DOHH2 (cell line): ENCODE results near the gene RABGAP1.

Source experiments
- H3F3A ChIP-seq: fragments of 200-600 bp; sonication (generic), shearing (Covaris generic); 2 replicates; pipeline ENCODE4 v1.6.0; 2016; ENCODE audit warnings: antibody characterized with exemption, mild to moderate bottlenecking; ENCODE audit not compliant: control insufficient read depth, insufficient read depth
- H3K27ac ChIP-seq: fragments of 200-600 bp; sonication (generic); 2 replicates; pipeline ENCODE4 v1.5.1; 2014; ENCODE audit warnings: low read depth, mild to moderate bottlenecking, low read length, moderate library complexity
- H3K27me3 ChIP-seq: fragments of 200-600 bp; sonication (generic); 2 replicates; pipeline ENCODE4 v1.6.1; 2014; ENCODE audit warnings: mild to moderate bottlenecking, low read length, mixed read lengths; ENCODE audit not compliant: control insufficient read depth
- H3K36me3 ChIP-seq: fragments of 200-600 bp; sonication (generic); 2 replicates; pipeline ENCODE4 v1.6.1; 2014; ENCODE audit warnings: mild to moderate bottlenecking, low read length, moderate library complexity, mixed read lengths; ENCODE audit not compliant: control insufficient read depth
- H3K4me1 ChIP-seq: fragments of 200-600 bp; sonication (generic); 2 replicates; pipeline ENCODE4 v1.6.1; 2014; ENCODE audit warnings: mild to moderate bottlenecking, low read length, mixed read lengths; ENCODE audit not compliant: control insufficient read depth
- H3K4me2 ChIP-seq: fragments of 200-600 bp; sonication (generic); 2 replicates; pipeline ENCODE4 v1.6.0; 2014; ENCODE audit warnings: mild to moderate bottlenecking, low read length, moderate library complexity
- H3K4me3 ChIP-seq: fragments of 200-600 bp; sonication (generic); 2 replicates; pipeline ENCODE4 v1.5.1; 2014; ENCODE audit warnings: mild to moderate bottlenecking, low read length, mixed read lengths
- H3K79me2 ChIP-seq: fragments of 200-600 bp; sonication (generic); 2 replicates; pipeline ENCODE4 v1.6.1; 2014; ENCODE audit warnings: mild to moderate bottlenecking, low read length, mixed read lengths; ENCODE audit not compliant: control insufficient read depth
- H3K9me2 ChIP-seq: fragments of 200-600 bp; sonication (generic); replicated peaks from 2 replicates; pipeline ENCODE4 v1.6.1; 2014; ENCODE audit warnings: mild to moderate bottlenecking, low read length, mixed read lengths; ENCODE audit not compliant: control insufficient read depth
- H3K9me3 ChIP-seq: fragments of 200-600 bp; sonication (generic); 2 replicates; pipeline ENCODE4 v1.6.1; 2014; ENCODE audit warnings: antibody characterized with exemption, low read length, mixed read lengths; ENCODE audit not compliant: control insufficient read depth, insufficient read depth
- H4K20me1 ChIP-seq: fragments of 200-600 bp; sonication (generic); 2 replicates; pipeline ENCODE4 v1.6.0; 2014; ENCODE audit warnings: low read depth, mild to moderate bottlenecking, antibody characterized with exemption, low read length, moderate library complexity; ENCODE audit not compliant: control insufficient read depth, insufficient read depth
- EZH2phosphoT487 ChIP-seq: fragments of 200-600 bp; sonication (generic); IDR thresholded peaks from 2 replicates; pipeline ENCODE4 v1.6.1; 2017; ENCODE audit warnings: borderline replicate concordance, mild to moderate bottlenecking, antibody characterized with exemption, low read length, moderate library complexity, mixed read lengths
- TF ChIP-seq, protein P1 (sequence below): fragments of 200-600 bp; sonication (generic); IDR thresholded peaks from one replicate; pipeline ENCODE4 v1.5.1; 2014; ENCODE audit warnings: antibody characterized with exemption, mild to moderate bottlenecking, low read depth, low read length; ENCODE audit not compliant: poor library complexity, severe bottlenecking

The RABGAP1 gene

DNA sequence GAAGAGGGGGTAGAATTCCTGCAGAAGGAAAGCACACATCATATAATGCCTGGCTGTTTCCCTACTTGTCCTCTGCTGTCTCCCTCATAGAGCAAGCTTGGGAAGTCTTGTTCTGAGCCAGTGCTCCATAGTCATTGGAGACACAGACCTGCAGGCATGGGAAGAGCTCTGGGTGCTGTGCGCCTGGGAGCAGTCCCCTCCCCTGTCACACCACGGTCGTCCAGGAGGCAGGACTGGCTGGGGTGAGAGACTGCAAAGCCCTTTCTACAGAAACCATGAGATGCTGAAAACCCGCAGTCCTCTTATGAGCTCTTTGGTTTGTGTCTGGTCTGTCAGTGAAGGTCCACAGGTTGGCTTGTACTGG is 157.3 kb downstream of the RABGAP1 start:
- no peak overlapping the region for H3K27ac ChIP-seq
- H3K4me1 ChIP-seq = peaks cover 41% of the 10 kb centered on the region
- no peaks in the 10 kb centered on the region for H3K9me3 ChIP-seq
- no peak overlapping the region for H3K4me3 ChIP-seq
- H3K36me3 ChIP-seq = peaks cover 95% of the 10 kb centered on the region
- TF ChIP-seq, protein P1, sequence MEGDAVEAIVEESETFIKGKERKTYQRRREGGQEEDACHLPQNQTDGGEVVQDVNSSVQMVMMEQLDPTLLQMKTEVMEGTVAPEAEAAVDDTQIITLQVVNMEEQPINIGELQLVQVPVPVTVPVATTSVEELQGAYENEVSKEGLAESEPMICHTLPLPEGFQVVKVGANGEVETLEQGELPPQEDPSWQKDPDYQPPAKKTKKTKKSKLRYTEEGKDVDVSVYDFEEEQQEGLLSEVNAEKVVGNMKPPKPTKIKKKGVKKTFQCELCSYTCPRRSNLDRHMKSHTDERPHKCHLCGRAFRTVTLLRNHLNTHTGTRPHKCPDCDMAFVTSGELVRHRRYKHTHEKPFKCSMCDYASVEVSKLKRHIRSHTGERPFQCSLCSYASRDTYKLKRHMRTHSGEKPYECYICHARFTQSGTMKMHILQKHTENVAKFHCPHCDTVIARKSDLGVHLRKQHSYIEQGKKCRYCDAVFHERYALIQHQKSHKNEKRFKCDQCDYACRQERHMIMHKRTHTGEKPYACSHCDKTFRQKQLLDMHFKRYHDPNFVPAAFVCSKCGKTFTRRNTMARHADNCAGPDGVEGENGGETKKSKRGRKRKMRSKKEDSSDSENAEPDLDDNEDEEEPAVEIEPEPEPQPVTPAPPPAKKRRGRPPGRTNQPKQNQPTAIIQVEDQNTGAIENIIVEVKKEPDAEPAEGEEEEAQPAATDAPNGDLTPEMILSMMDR = no peak
- TF ChIP-seq EZH2phosphoT487 = no peak
- peaks cover 36% of the 10 kb centered on the region for H3F3A ChIP-seq
- no peaks in the 10 kb centered on the region for H3K9me2 ChIP-seq
- peaks cover 37% of the 10 kb centered on the region for H3K79me2 ChIP-seq
- H3K27me3 ChIP-seq = no peaks in the 10 kb centered on the region
- H3K4me2 ChIP-seq = no peak overlapping the region
- H4K20me1 ChIP-seq = 0 out of 2 replicates have a peak, but pooled peaks cover 7% of the 10 kb centered on the region

DNA sequence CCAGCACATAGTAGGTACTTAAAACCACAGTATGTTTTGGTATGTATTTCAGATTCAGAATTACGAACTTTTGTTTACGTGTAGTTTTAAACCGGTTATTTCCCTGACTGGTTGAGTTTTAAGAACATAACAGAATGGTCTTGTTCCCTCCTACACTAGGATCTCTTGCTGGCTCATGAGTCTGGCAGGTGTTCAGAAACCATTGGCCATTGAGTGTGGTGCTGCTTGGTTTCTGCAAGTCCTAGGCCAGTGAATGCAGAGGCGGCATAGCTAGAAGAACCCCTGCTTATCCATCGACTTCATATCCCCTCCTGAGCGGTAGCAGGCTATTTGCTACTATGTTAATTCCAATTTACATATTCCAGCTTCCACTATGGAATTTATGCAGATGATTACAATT is 158.2 kb downstream of the RABGAP1 start:
- H3K4me1 ChIP-seq = peaks cover 31% of the 10 kb centered on the region
- peaks cover 38% of the 10 kb centered on the region for H3F3A ChIP-seq
- no peak overlapping the region for H3K4me2 ChIP-seq
- H4K20me1 ChIP-seq = 0 out of 2 replicates have a peak, but pooled peaks cover 7% of the 10 kb centered on the region
- H3K9me3 ChIP-seq = no peaks in the 10 kb centered on the region
- H3K79me2 ChIP-seq = peaks cover 27% of the 10 kb centered on the region
- TF ChIP-seq, protein P1 = no peak
- no peak for TF ChIP-seq EZH2phosphoT487
- no peaks in the 10 kb centered on the region for H3K9me2 ChIP-seq
- peaks cover 92% of the 10 kb centered on the region for H3K36me3 ChIP-seq
- no peak overlapping the region for H3K4me3 ChIP-seq
- no peaks in the 10 kb centered on the region for H3K27me3 ChIP-seq
- no peak overlapping the region for H3K27ac ChIP-seq

DNA sequence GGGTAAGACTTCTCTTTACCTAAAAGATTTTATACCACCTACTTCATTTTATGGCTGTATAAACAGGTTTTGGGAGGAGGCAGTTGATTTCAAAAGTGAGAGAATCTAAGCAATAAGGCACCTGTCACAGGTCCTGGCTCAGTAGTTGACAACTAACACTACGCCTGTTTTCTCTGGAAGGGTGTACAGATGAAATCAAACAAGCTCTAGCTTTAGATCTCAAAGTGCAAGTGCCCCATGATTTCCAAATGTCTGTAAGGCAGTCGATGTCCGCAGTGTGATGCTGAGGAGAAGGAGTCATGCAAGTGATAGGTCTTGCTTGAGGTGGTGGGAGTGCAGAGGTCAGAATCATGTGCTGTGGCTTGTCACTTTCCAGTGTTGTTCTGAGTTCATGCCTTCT is 158.7 kb downstream of the RABGAP1 start:
- H3K4me2 ChIP-seq = no peak overlapping the region
- no peak overlapping the region for H3K27ac ChIP-seq
- no peaks in the 10 kb centered on the region for H3K9me2 ChIP-seq
- H3K9me3 ChIP-seq = no peaks in the 10 kb centered on the region
- 0 out of 2 replicates have a peak, but pooled peaks cover 7% of the 10 kb centered on the region for H4K20me1 ChIP-seq
- H3K79me2 ChIP-seq = peaks cover 23% of the 10 kb centered on the region
- H3K4me1 ChIP-seq = peaks cover 26% of the 10 kb centered on the region
- H3F3A ChIP-seq = peaks cover 43% of the 10 kb centered on the region
- H3K4me3 ChIP-seq = no peak overlapping the region
- peaks cover 94% of the 10 kb centered on the region for H3K36me3 ChIP-seq
- TF ChIP-seq EZH2phosphoT487 = no peak
- TF ChIP-seq, protein P1 = no peak
- H3K27me3 ChIP-seq = no peaks in the 10 kb centered on the region
